T-helper 2 cell treated with Interferon-gamma antibody and Interleukin-4, amounts not matched to agents 5 μg/mL and 100 μg/mL, for 36 hours (primary cell): ENCODE data around the gene AUH.
"Not testable (repeated sequence)": the region's sequence is repeated elsewhere in the genome, so short reads cannot be mapped to it uniquely, and the experiment has no call there.

ENCODE experiments used
- DNase-seq: peaks from one replicate; pipeline ENCODE4 v3.0.0; 2021; ENCODE audit warnings: low spot score
- H3K27ac Mint-ChIP-seq: one replicate; pipeline ENCODE4 v1.8.0; 2021; ENCODE audit warnings: mild to moderate bottlenecking, mixed read lengths
- H3K27me3 Mint-ChIP-seq: one replicate; pipeline ENCODE4 v1.8.0; 2021; ENCODE audit warnings: low read depth, mixed read lengths
- H3K36me3 Mint-ChIP-seq: one replicate; pipeline ENCODE4 v1.8.0; 2021; ENCODE audit warnings: low read depth, mixed read lengths
- H3K4me1 Mint-ChIP-seq: one replicate; pipeline ENCODE4 v1.8.0; 2021; ENCODE audit warnings: low read depth, mixed read lengths
- H3K4me3 Mint-ChIP-seq: one replicate; pipeline ENCODE4 v1.8.0; 2022; ENCODE audit warnings: mild to moderate bottlenecking, moderate library complexity, mixed read lengths
- H3K9me3 Mint-ChIP-seq: one replicate; pipeline ENCODE4 v1.8.0; 2021; ENCODE audit warnings: mixed read lengths

Gene AUH

DNA sequence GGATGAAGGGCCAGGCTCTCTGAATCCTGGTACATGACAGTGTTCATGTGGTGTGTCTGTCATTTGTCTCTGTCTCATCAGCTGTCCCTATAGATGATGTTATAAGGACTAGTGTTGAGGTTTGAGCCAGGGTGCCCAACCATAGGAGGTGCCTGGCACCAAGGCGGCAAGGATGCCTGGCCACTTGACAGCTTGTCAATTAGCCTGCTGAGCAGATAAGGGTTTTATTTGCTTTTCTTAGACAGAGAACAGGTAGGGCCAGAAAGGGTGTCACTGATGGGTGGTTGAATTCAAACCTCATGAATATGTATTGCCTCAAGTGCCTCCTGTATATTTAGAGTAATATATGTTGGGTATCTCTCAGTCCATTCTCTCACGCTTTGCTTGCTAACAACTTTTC lies 30.1 kb upstream of the AUH start:
- Mint-ChIP-seq H3K9me3 (no peaks in the 10 kb centered on the region), H3K27me3 (no peaks in the 10 kb centered on the region), H3K4me1 (peaks cover 15% of the 10 kb centered on the region), H3K4me3 (no peak overlapping the region), H3K36me3 (no peaks in the 10 kb centered on the region), H3K27ac (no peak overlapping the region)
- no peak for DNase-seq

DNA sequence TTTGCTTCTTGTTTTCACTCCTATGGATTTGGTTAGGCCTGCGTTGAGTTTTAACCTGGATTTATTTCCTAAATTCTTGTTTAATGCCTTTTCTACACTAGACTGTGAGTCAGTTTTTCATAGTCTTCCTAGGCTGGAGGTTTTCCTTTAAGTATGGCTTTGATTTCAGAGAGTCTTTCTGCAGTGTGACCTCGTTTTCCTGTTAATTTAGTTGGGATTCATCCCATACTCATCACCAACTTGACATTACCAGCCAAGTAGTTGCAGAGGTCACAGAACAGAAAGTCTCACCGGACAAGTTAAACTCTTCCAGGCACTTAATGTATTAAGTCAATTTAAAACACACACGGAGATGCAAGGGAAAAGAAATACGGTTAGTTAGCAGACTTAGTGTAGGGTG lies 29.7 kb upstream of the AUH start:
- Mint-ChIP-seq H3K4me3 (no peak overlapping the region), H3K27ac (no peak overlapping the region), H3K36me3 (no peaks in the 10 kb centered on the region), H3K4me1 (peaks cover 19% of the 10 kb centered on the region), H3K9me3 (no peaks in the 10 kb centered on the region), H3K27me3 (no peaks in the 10 kb centered on the region)
- DNase-seq: no peak

DNA sequence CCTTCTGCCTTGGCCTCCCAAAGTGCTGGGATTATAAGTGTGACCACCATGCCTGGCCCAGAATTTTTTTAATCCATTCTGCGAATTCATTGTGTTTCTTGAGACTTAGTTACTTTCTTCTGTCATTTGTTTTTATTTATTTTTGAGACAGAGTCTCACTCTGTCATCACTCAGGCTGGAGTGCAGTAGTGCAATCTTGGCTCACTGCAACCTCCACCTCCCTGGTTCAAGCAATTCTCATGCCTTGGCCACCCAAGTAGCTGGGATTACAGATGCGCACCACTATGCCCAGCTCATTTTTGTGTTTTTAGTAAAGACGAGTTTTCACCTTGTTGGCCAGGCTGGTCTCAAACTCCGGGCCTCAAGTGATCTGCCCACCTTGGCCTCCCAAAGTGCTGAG lies 28.0 kb upstream of the AUH start:
- H3K27me3 Mint-ChIP-seq, H3K9me3 Mint-ChIP-seq: not testable (repeated sequence)

DNA sequence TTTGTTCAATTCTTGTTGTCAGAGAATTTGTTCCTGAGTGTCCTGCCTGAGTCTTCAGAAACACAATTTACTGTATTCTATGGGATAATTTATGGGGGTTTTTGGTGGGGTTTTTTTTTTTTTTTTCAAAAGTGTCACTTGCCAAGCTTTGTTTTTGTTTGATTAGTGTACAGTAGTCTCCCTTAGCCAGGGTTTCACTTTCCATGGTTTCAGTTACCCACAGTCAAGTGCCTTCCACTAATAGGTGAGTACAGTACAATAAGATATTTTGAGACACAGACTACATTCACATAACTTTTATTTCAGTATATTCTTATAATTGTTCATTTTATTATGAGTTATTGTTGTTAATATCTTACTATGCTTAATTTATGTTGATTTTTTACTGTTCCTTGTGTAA lies 25.0 kb upstream of the AUH start:
- peaks cover 2% of the 10 kb centered on the region for H3K36me3 Mint-ChIP-seq
- H3K4me1 Mint-ChIP-seq: peaks cover 4% of the 10 kb centered on the region
- no peak for DNase-seq
- H3K27ac Mint-ChIP-seq: no peak overlapping the region
- H3K27me3 Mint-ChIP-seq: peaks cover 8% of the 10 kb centered on the region
- H3K4me3 Mint-ChIP-seq: no peak overlapping the region
- peaks cover 6% of the 10 kb centered on the region for H3K9me3 Mint-ChIP-seq

More for the DNA sequence above, 28.0 kb upstream of the AUH start:
- not testable (repeated sequence) for H3K4me3 Mint-ChIP-seq, H3K27ac Mint-ChIP-seq, DNase-seq, H3K4me1 Mint-ChIP-seq, H3K36me3 Mint-ChIP-seq

DNA sequence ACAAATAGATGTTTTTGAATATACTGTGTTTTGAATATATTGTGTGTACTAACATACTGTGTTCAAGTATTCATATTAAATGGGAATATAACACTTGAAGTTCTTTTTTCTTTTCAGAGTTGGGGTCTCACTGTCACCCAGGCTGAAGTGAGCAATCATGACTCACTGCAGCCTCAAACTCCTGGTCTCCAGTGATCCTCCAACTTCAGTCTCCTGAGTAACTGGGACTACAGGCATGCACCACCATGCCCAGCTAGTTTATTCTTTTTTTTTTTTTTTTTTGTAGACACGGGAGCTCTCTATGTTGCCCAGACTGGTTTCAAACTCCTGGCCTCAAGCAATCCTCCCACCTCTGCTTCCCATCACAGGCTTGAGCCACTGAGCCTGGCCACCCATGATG lies 23.2 kb upstream of the AUH start:
- H3K9me3 Mint-ChIP-seq: peaks cover 16% of the 10 kb centered on the region
- H3K4me1 Mint-ChIP-seq: peaks cover 4% of the 10 kb centered on the region

DNA sequence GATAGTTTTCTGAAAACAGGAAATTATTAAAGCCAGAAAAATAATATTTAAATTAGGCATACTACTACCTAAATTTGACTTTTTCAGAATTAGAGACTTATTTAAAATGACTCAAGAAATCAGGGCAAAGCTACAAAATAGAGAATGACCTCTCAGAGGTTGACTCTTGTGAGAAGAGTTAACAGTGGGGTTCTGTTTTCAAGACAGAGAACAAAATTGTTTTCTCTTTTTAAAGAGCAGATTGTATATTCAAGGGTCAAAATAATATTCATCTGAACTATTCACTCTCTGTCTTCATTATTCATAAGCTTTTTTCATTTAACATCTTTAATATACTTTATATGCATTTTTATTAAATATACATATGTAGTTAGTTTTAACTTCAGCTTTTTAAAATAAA lies 21.9 kb upstream of the AUH start:
- Mint-ChIP-seq H3K9me3 (peaks cover 16% of the 10 kb centered on the region), H3K4me3 (no peak overlapping the region), H3K4me1 (peaks cover 8% of the 10 kb centered on the region), H3K27ac (no peak overlapping the region), H3K36me3 (peaks cover 2% of the 10 kb centered on the region), H3K27me3 (peaks cover 14% of the 10 kb centered on the region)
- DNase-seq: no peak

More for the DNA sequence above, 23.2 kb upstream of the AUH start:
- peaks cover 2% of the 10 kb centered on the region for H3K36me3 Mint-ChIP-seq
- DNase-seq: no peak
- H3K27me3 Mint-ChIP-seq: peaks cover 12% of the 10 kb centered on the region
- H3K27ac Mint-ChIP-seq: no peak overlapping the region
- no peak overlapping the region for H3K4me3 Mint-ChIP-seq

DNA sequence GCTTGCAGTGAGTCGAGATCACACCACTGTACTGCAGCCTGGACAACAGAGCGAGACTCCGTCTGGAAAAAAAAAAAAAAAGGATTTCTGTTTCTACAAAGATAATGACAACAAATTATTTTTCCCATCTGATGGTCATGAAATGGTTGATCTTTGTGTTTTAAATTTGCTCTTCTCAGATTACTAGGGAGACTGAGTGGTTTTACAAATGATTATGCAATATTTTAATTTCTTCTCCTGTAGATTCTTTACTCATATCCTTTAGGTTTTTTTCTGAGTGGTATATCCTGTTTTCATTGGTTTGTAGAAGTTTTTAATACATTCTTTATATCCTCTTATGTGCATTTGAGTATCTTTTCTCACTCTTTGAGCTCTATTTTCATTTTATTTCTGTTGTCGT lies 20.6 kb upstream of the AUH start:
- peaks cover 14% of the 10 kb centered on the region for H3K27me3 Mint-ChIP-seq
- peaks cover 8% of the 10 kb centered on the region for H3K4me1 Mint-ChIP-seq
- no peak overlapping the region for H3K27ac Mint-ChIP-seq
- no peak for DNase-seq
- H3K36me3 Mint-ChIP-seq: peaks cover 2% of the 10 kb centered on the region
- peaks cover 23% of the 10 kb centered on the region for H3K9me3 Mint-ChIP-seq
- H3K4me3 Mint-ChIP-seq: no peak overlapping the region

DNA sequence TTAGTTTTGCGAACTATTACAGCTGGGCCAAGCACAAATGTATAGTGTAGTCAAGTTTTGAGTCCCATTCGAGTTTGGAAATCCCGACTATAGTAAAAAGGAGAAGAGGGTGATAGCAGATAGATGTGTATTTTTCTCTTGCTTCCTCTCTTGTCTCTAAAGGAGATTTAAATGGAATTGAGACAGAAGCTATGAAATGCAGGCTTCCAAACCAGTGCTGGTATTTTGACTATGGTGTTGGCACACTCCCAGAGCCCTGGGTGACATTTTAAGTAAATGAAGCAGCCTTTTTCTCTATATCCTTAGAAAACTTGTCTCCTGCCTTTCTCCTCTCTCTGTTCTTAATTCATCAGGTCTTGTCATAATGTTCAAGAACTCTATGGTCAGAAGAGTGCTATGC lies 17.7 kb upstream of the AUH start:
- H3K4me3 Mint-ChIP-seq: no peak overlapping the region
- H3K36me3 Mint-ChIP-seq: peaks cover 2% of the 10 kb centered on the region
- peaks cover 14% of the 10 kb centered on the region for H3K27me3 Mint-ChIP-seq
- no peak for DNase-seq
- H3K4me1 Mint-ChIP-seq: peaks cover 15% of the 10 kb centered on the region
- peaks cover 24% of the 10 kb centered on the region for H3K9me3 Mint-ChIP-seq
- no peak overlapping the region for H3K27ac Mint-ChIP-seq

DNA sequence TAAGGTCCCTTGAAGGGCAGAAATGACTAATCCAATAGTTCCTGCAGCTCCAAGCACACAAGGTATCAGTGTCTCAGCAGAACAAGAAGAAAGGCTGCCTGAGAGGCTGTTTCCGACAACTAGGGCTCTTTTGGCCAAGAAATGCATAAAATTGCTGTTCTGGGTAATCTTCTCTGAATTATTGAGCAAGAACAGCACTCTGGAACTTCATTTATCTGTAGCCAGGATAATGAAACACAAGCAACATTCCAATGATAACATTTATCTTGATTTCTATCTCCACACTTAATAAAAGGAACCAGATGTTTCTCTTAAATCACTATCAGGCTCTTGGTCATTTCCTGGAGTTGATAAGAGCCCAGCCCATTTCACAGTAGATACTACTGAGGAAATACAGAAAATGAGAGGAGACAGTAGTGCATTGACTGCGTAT lies 17.0 kb upstream of the AUH start:
- no peak for DNase-seq
- Mint-ChIP-seq H3K4me3 (no peak overlapping the region), H3K27ac (no peak overlapping the region), H3K9me3 (peaks cover 24% of the 10 kb centered on the region), H3K27me3 (peaks cover 14% of the 10 kb centered on the region), H3K36me3 (peaks cover 2% of the 10 kb centered on the region), H3K4me1 (peaks cover 15% of the 10 kb centered on the region)

DNA sequence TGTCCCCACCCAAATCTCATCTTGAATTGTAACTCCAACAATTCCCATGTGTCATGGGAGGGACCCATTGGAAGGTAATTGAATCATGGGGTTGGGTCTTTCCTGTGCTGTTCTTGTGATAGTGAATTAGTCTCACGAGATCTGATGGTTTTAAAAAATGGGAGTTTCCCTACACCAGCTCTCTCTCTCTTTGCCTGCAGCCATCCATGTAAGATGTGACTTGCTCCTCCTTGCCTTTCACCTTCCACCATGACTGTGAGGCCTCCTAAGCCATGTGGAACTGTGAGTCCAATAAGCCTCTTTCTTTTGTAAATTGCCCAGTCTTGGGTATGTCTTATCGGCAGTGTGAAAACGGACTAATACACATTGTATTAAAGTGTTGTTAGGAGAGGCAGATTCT lies 16.3 kb upstream of the AUH start:
- H3K4me1 Mint-ChIP-seq: peaks cover 15% of the 10 kb centered on the region
- not testable (repeated sequence) for H3K4me3 Mint-ChIP-seq

DNA sequence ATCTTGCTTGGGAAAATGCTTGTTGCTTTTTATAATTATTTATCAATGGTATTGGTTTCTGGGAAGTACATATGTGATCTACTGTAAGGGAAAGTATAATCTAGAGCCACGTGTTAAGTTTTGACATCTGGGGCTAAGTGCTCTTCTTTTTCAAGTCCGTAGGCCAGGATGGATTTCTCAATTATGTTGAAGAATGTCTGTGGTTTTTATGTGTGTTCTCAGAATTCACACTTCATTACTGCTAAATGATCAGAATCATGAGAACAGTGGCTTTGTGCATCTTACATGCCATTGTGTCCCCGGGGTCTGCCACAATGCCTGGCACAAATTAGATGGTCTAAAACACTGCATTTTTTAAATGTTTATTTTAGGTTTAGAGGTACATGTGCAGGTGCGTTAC lies 14.5 kb upstream of the AUH start:
- Mint-ChIP-seq H3K4me1 (peaks cover 15% of the 10 kb centered on the region), H3K4me3 (peak overlapping the region; percentile 2), H3K9me3 (peaks cover 21% of the 10 kb centered on the region), H3K27me3 (peaks cover 6% of the 10 kb centered on the region), H3K36me3 (no peaks in the 10 kb centered on the region), H3K27ac (peak overlapping the region; percentile 4)
- no peak for DNase-seq

More for the DNA sequence above, 16.3 kb upstream of the AUH start:
- not testable (repeated sequence) for DNase-seq, H3K36me3 Mint-ChIP-seq, H3K27ac Mint-ChIP-seq
- Mint-ChIP-seq H3K27me3 (peaks cover 12% of the 10 kb centered on the region), H3K9me3 (peaks cover 24% of the 10 kb centered on the region)

DNA sequence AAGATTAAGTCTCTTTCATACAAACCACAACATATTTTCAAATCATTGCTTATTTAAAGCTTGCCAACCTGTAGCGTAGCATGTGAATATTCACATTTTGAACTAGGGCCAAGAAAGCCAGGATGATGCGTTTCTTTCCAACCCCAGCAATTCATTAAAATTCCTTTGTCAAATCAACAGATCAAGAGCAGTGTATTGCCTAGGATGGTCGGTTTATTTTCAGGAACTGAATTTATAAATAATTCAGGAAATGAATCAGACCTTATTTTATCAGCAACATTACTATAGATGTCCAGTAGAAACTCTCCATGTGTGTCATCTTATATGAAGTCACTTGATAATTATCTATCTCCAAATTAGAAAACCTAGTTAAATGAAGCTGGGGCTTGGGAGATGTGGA lies 13.2 kb upstream of the AUH start:
- Mint-ChIP-seq H3K4me1 (peaks cover 15% of the 10 kb centered on the region), H3K27ac (peak overlapping the region; percentile 26), H3K9me3 (peaks cover 11% of the 10 kb centered on the region), H3K27me3 (peaks cover 2% of the 10 kb centered on the region), H3K36me3 (no peaks in the 10 kb centered on the region), H3K4me3 (no peak overlapping the region)
- DNase-seq: no peak

DNA sequence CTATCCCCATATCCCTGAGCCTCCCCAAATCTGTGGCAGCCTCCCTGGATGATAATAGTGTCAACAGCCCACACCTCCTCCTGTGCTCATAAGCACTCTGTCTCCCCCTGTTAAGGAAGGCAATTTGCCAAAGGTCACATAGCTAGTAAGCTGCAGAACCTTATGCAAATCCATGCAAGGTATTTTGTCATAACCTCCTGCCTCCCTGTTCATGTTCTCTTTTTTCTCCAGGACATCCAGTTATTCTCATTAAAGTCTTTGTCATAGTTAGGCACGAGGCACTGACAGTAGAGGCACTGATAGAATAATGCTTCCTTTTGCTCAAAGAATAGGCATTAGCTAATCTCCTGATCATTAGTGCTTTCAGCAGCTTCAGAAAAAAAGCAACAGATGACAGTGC lies 10.2 kb upstream of the AUH start:
- no peak for DNase-seq
- no peak overlapping the region for H3K4me3 Mint-ChIP-seq
- no peaks in the 10 kb centered on the region for H3K27me3 Mint-ChIP-seq
- peaks cover 10% of the 10 kb centered on the region for H3K4me1 Mint-ChIP-seq
- H3K27ac Mint-ChIP-seq: no peak overlapping the region
- H3K36me3 Mint-ChIP-seq: no peaks in the 10 kb centered on the region
- peaks cover under 1% of the 10 kb centered on the region for H3K9me3 Mint-ChIP-seq

DNA sequence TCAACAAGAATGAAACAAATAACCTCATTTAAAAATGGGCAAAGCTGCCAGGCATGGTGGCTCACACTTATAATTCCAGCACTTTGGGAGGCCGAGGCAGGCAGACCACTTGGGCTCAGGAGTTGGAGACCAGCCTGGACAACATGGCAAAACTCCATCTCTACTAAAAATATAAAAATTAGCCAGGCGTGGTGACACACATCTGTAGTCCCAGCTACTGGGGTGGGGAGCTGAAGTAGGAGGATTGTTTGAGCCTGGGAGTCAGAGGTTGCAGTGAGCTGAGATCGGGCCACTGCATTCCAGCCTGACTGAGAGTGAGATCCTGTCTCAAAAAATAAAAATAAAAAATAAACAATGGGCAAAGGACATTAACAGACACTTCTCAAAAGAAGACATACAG lies 8.3 kb upstream of the AUH start:
- H3K9me3 Mint-ChIP-seq, H3K4me3 Mint-ChIP-seq, H3K4me1 Mint-ChIP-seq, H3K27me3 Mint-ChIP-seq, H3K36me3 Mint-ChIP-seq, DNase-seq, H3K27ac Mint-ChIP-seq: not testable (repeated sequence)

DNA sequence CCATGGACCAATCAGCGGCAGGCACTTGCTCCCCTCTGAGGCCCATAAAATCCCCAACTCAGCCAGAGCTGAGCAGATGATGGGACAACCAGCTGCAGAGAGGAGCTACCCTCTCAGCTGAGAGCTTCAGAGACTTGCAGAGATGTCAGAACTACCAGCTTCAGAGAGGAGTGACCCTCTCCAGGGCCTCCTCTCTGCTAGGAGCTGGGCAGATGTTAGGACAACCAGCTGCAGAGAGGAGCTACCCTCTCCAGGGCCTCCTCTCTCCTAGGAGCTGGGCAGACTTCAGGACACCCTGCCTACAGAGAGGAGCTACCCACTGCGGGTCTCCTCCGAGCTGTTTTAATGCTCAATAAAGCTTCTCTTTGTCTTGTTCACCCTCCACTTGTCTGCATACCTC lies 3.0 kb upstream of the AUH start:
- Mint-ChIP-seq H3K9me3 (peaks cover 10% of the 10 kb centered on the region), H3K4me1 (peaks cover 20% of the 10 kb centered on the region), H3K36me3 (no peaks in the 10 kb centered on the region), H3K27me3 (no peaks in the 10 kb centered on the region), H3K27ac (no peak overlapping the region), H3K4me3 (no peak overlapping the region)
- DNase-seq: no peak
